ENCODE data around the gene PTPRA. TPM values are rescaled to one million over a fixed set of nuclear protein-coding genes. Genes with fewer than 3 reads are reported as not detected.

Gene PTPRA
- total RNA-seq, 2 donors from 2014 or later = 52.4 to 58.7 TPM

DNA sequence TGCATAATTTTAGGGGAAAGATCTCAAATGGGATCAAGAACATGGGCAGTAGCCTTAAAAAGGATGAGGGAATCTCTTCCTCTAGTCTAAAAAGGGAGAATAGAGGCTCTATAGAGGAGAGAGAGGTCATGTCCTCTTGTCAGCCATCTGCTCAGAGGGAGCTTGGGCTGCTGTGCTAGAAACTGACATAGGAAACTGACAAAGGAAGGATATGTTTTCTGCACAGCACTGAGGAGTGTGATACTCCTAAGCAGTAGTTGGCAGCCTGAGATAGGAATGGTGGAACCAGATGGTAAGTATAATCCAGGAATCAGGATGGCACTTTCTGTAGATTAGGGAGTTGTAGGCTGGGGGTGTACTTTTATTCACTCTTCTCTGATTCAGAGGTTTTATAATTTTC lies 59.2 kb downstream of the PTPRA start:
- Mint-ChIP-seq H3K36me3 (ENCODE audit: low read depth) (peaks cover 15% of the 10 kb centered on the region), H3K27ac (no peak overlapping the region), H3K27me3 (ENCODE audit: insufficient read depth) (no peaks in the 10 kb centered on the region), H3K9me3 (no peaks in the 10 kb centered on the region), H3K4me3 (no peak overlapping the region), H3K4me1 (no peaks in the 10 kb centered on the region)
- peaks cover 10% of the 10 kb centered on the region for H3K4me1 ChIP-seq (ENCODE audit: control insufficient read depth, insufficient read depth, low read length)
- H3K27me3 ChIP-seq (ENCODE audit: control insufficient read depth, insufficient read depth, low read length, poor library complexity, severe bottlenecking) = no peaks in the 10 kb centered on the region
- no peak overlapping the region for H3K4me3 ChIP-seq (ENCODE audit: low read length)
- H3K36me3 ChIP-seq (ENCODE audit: control insufficient read depth, insufficient read depth, low read length) = peaks cover 21% of the 10 kb centered on the region
- H3K9me3 ChIP-seq (ENCODE audit: control insufficient read depth, low read length) = no peaks in the 10 kb centered on the region
- no peak for DNase-seq
- TF ChIP-seq, protein P1, sequence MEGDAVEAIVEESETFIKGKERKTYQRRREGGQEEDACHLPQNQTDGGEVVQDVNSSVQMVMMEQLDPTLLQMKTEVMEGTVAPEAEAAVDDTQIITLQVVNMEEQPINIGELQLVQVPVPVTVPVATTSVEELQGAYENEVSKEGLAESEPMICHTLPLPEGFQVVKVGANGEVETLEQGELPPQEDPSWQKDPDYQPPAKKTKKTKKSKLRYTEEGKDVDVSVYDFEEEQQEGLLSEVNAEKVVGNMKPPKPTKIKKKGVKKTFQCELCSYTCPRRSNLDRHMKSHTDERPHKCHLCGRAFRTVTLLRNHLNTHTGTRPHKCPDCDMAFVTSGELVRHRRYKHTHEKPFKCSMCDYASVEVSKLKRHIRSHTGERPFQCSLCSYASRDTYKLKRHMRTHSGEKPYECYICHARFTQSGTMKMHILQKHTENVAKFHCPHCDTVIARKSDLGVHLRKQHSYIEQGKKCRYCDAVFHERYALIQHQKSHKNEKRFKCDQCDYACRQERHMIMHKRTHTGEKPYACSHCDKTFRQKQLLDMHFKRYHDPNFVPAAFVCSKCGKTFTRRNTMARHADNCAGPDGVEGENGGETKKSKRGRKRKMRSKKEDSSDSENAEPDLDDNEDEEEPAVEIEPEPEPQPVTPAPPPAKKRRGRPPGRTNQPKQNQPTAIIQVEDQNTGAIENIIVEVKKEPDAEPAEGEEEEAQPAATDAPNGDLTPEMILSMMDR (conservative IDR thresholded peaks at IDR 0.05) = no peak
- peak overlapping the region; percentile 40 for H3K27ac ChIP-seq (ENCODE audit: low read depth, low read length)
- no peak overlapping the region for H3K9ac ChIP-seq (ENCODE audit: extremely low read depth, low read length, poor library complexity, severe bottlenecking)

DNA sequence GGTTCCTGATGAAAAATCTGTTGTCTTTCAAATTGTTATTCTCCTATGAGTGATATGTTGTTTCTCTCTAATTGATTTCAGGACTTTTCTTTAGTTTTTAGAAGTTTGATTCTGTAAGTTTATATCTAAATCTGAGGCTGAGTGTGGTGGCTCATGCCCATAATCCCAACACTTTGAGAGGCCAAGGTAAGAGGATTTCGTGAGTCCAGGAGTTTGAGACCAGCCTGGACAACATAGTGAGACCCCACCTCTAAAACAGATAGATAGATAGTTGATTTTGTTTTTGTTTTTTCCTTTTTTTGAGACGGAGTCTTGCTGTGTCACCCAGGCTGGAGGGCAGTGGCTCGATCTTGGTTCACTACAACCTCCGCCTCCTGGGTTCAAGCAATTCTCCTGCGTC lies 64.6 kb downstream of the PTPRA start:
- TF ChIP-seq, protein P1 (conservative IDR thresholded peaks at IDR 0.05) = no peak

DNA sequence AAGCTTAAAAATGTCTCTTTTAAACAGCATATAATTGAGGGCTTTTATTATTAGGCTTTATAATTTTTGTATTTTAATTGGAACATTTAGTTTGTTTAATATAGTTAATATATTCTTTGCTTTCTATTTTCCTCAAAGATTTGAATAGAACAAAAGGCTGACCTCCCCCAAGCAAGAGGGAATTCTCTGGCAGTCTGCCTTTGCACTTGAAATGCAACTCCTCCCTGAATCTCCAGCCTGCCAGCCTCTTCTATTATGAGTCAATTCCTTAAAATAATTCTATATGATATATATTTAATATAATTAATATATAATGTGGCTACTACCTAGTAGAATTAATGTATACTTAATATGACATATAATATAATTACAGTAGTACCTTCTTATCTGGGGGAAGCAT lies 69.2 kb downstream of the PTPRA start:
- H3K4me1 ChIP-seq (ENCODE audit: control insufficient read depth, insufficient read depth, low read length) = no peaks in the 10 kb centered on the region
- H3K9me3 ChIP-seq (ENCODE audit: control insufficient read depth, low read length) = no peaks in the 10 kb centered on the region
- H3K9ac ChIP-seq (ENCODE audit: extremely low read depth, low read length, poor library complexity, severe bottlenecking) = no peak overlapping the region
- Mint-ChIP-seq H3K27ac (no peak overlapping the region), H3K4me1 (peaks cover 1% of the 10 kb centered on the region), H3K4me3 (no peak overlapping the region), H3K9me3 (no peaks in the 10 kb centered on the region), H3K27me3 (ENCODE audit: insufficient read depth) (no peaks in the 10 kb centered on the region), H3K36me3 (ENCODE audit: low read depth) (peaks cover 14% of the 10 kb centered on the region)
- TF ChIP-seq, protein P1 (conservative IDR thresholded peaks at IDR 0.05) = no peak
- no peak overlapping the region for H3K27ac ChIP-seq (ENCODE audit: low read depth, low read length)
- peaks cover 19% of the 10 kb centered on the region for H3K36me3 ChIP-seq (ENCODE audit: control insufficient read depth, insufficient read depth, low read length)
- DNase-seq = no peak
- H3K27me3 ChIP-seq (ENCODE audit: control insufficient read depth, insufficient read depth, low read length, poor library complexity, severe bottlenecking) = no peaks in the 10 kb centered on the region
- no peak overlapping the region for H3K4me3 ChIP-seq (ENCODE audit: low read length)

More for the DNA sequence above, 64.6 kb downstream of the PTPRA start:
- Histone ChIP-seq H3K27me3 (ENCODE audit: control insufficient read depth, insufficient read depth, low read length, poor library complexity, severe bottlenecking) (no peaks in the 10 kb centered on the region), H3K4me1 (ENCODE audit: control insufficient read depth, insufficient read depth, low read length) (no peaks in the 10 kb centered on the region), H3K36me3 (ENCODE audit: control insufficient read depth, insufficient read depth, low read length) (peaks cover 14% of the 10 kb centered on the region), H3K4me3 (ENCODE audit: low read length) (no peak overlapping the region), H3K9ac (ENCODE audit: extremely low read depth, low read length, poor library complexity, severe bottlenecking) (no peak overlapping the region), H3K9me3 (ENCODE audit: control insufficient read depth, low read length) (no peaks in the 10 kb centered on the region), H3K27ac (ENCODE audit: low read depth, low read length) (no peak overlapping the region)
- no peaks in the 10 kb centered on the region for H3K27me3 Mint-ChIP-seq (ENCODE audit: insufficient read depth)
- H3K36me3 Mint-ChIP-seq (ENCODE audit: low read depth) = peaks cover 13% of the 10 kb centered on the region
- H3K4me3 Mint-ChIP-seq = no peak overlapping the region
- WGBS, 2 experiments (ENCODE audit: insufficient coverage in 1 of 2, insufficient read length in 1 of 2) = 86 to 96% methylated on average over 4 to 5 of the region's 5 CpGs
- no peak for DNase-seq
- no peaks in the 10 kb centered on the region for H3K9me3 Mint-ChIP-seq
- H3K4me1 Mint-ChIP-seq = no peaks in the 10 kb centered on the region
- no peak overlapping the region for H3K27ac Mint-ChIP-seq

Data from endodermal cell (in vitro differentiated cells).